NT2/D1 (cell line): ENCODE data around the gene TSPAN31.

Experiments used
- SUZ12 ChIP-seq: IDR thresholded peaks from 2 replicates; pipeline ENCODE4 v1.6.1; 2011; ENCODE audit not compliant: insufficient read length, insufficient read depth; ENCODE audit errors: extremely low read depth
- YY1 ChIP-seq: IDR thresholded peaks from 2 replicates; pipeline ENCODE4 v1.6.1; 2011; ENCODE audit not compliant: insufficient read length, insufficient read depth
- ZNF274 ChIP-seq: IDR thresholded peaks from 2 replicates; pipeline ENCODE4 v1.6.1; 2011; ENCODE audit warnings: mild to moderate bottlenecking, low read depth, low read length

DNA sequence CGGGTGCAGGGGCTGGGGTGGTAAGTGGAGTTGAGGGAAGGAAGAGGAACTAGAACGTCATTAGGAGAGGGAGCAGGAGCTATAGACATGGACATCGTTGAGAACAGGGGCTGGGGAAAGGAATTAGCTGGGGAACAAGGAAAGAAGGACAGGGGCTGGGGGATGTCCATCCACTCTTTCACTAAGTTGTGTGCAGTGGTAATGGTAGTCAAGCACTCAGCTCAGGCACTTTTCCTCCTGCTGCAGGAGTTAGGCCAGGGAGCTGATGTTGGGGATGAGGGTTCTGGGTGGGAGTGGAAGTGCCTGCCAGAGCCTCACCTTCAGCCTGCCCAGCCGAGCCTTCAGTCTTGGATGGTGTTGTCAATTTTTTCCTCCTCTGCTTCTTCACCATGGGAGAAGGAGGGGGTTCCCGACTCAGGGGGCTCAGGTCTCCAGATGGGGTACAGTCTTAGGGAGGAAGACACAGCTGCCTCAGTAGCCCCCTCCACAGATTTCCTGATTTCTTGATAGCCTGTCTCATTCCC lies 15.5 kb upstream of the TSPAN31 start:
- no peak for TF ChIP-seq YY1
- no peak for TF ChIP-seq ZNF274
- no peak for TF ChIP-seq SUZ12
